K562 (cell line): Measurements from ENCODE around the gene EIF5. TPM values are rescaled to one million over a fixed set of nuclear protein-coding genes. Genes with fewer than 3 reads are reported as not detected.

ENCODE experiments used
- CCAR2 ChIP-seq: fragments of 200-400 bp; formaldehyde crosslinking; IDR thresholded peaks from 2 replicates; pipeline ENCODE4 v1.6.1; 2017; ENCODE audit warnings: mild to moderate bottlenecking, low read depth, low read length
- CEBPZ ChIP-seq: fragments of 150-350 bp; IDR thresholded peaks from 2 replicates; pipeline ENCODE4 v1.6.1; 2014; ENCODE audit warnings: low read depth, mild to moderate bottlenecking, low read length, borderline replicate concordance
- FUS ChIP-seq: fragments of 200-400 bp; formaldehyde crosslinking; optimal IDR thresholded peaks from 2 replicates; pipeline ENCODE3; 2017; ENCODE audit warnings: low read depth, low read length
- KAT2B ChIP-seq: IDR thresholded peaks from one replicate; pipeline ENCODE4 v1.6.1; 2012; ENCODE audit warnings: low read depth, mild to moderate bottlenecking, control low read depth, inconsistent platforms, low read length, moderate library complexity
- KAT7 ChIP-seq: sonication (generic); formaldehyde crosslinking; IDR thresholded peaks from 2 replicates; pipeline ENCODE4 v1.8.0; 2022; ENCODE audit warnings: missing genetic modification reagents, mild to moderate bottlenecking, borderline replicate concordance
- MEIS2 ChIP-seq: fragments of 450-650 bp; IDR thresholded peaks from 2 replicates; pipeline ENCODE4 v1.6.1; 2014; ENCODE audit warnings: mild to moderate bottlenecking; ENCODE audit not compliant: partially characterized antibody
- NBN ChIP-seq: fragments of 450-650 bp; IDR thresholded peaks from 2 replicates; pipeline ENCODE4 v1.6.1; 2016; ENCODE audit warnings: low read depth, mild to moderate bottlenecking
- NCOA1 ChIP-seq: fragments of 450-650 bp; IDR thresholded peaks from 2 replicates; pipeline ENCODE4 v1.6.1; 2016; ENCODE audit warnings: low read depth
- NCOR1 ChIP-seq: fragments of 450-650 bp; IDR thresholded peaks from 2 replicates; pipeline ENCODE4 v1.6.1; 2016; ENCODE audit warnings: mild to moderate bottlenecking, moderate library complexity
- NFRKB ChIP-seq: fragments of 450-650 bp; IDR thresholded peaks from 2 replicates; pipeline ENCODE4 v1.6.1; 2016; ENCODE audit warnings: low read depth
- POLR3A ChIP-seq: IDR thresholded peaks from 2 replicates; pipeline ENCODE4 v1.6.1; 2011; ENCODE audit warnings: borderline replicate concordance, mild to moderate bottlenecking, moderate library complexity; ENCODE audit not compliant: insufficient read length, insufficient read depth; ENCODE audit errors: extremely low read depth
- PRPF4 ChIP-seq: fragments of 200-400 bp; formaldehyde crosslinking; IDR thresholded peaks from one replicate; pipeline ENCODE4 v1.6.1; 2017; ENCODE audit warnings: low read length, low read depth, mild to moderate bottlenecking; ENCODE audit not compliant: insufficient read depth, poor library complexity, severe bottlenecking
- PYGO2 ChIP-seq: fragments of 450-650 bp; IDR thresholded peaks from 2 replicates; pipeline ENCODE4 v1.6.1; 2016; ENCODE audit warnings: mild to moderate bottlenecking, missing genetic modification characterization, moderate library complexity, missing compliant biosample characterization
- RBM22 ChIP-seq: fragments of 200-400 bp; formaldehyde crosslinking; IDR thresholded peaks from 2 replicates; pipeline ENCODE4 v1.6.1; 2018; ENCODE audit warnings: low read length, low read depth; ENCODE audit not compliant: poor library complexity, severe bottlenecking
- SPI1 ChIP-seq: IDR thresholded peaks from 2 replicates; pipeline ENCODE4 v1.6.1; 2011; ENCODE audit warnings: low read depth, low read length, control low read depth, borderline replicate concordance
- SRSF9 ChIP-seq: fragments of 200-400 bp; formaldehyde crosslinking; IDR thresholded peaks from 2 replicates; pipeline ENCODE4 v1.6.1; 2017; ENCODE audit warnings: low read depth, low read length, borderline replicate concordance
- TBP ChIP-seq: optimal IDR thresholded peaks from 2 replicates; pipeline ENCODE3; 2011; ENCODE audit warnings: low read depth, low read length, improper control_type of control experiment
- TEAD1 ChIP-seq, 2 experiments: fragments of 450-650 bp in 1 of 2; sonication (generic) in 1 of 2; formaldehyde crosslinking; IDR thresholded peaks; 2 replicates each; pipeline versions ENCODE4 v1.4.0 to v1.8.0; 2020 to 2022; ENCODE audit warnings: mild to moderate bottlenecking in 2 of 2, missing genetic modification reagents in 1 of 2
- TSC22D4 ChIP-seq: fragments of 450-650 bp; IDR thresholded peaks from 2 replicates; pipeline ENCODE4 v1.6.1; 2016; ENCODE audit warnings: missing genetic modification characterization, missing biosample characterization, control low read depth
- ZNF23 ChIP-seq: fragments of 250-450 bp; sonication (Bioruptor Pico); IDR thresholded peaks from 2 replicates; pipeline ENCODE4 v1.4.0; 2020; ENCODE audit warnings: mild to moderate bottlenecking
- polyA plus RNA-seq, 8 experiments: library from polyadenylated mRNA; depleted of rRNA in 4 of 8; stranded (reverse) in 5 of 8; unstranded in 3 of 8; fragments of >200 nt; fragmentation: Nextera tagmentation in 2 of 8; fragmentation: Illumina TruSeq in 1 of 8; extraction: Ambion mirVana in 2 of 8; extraction: Trizol in 1 of 8; gene quantifications; 2 replicates each; pipeline versions ENCODE4 v1.2.1 to v1.2.3, GENCODE V29; 2011 to 2014; ENCODE audit warnings: inconsistent platforms in 1 of 8, missing spikeins in 1 of 8
- total RNA-seq, 7 experiments: library from RNA; depleted of rRNA in 6 of 7; stranded (reverse); fragments of >200 nt in 6 of 7; fragmentation: Illumina TruSeq in 2 of 7; extraction: Trizol in 2 of 7; gene quantifications; 2 replicates each; pipeline versions ENCODE4 v1.2.1 to v1.2.3, GENCODE V29; 2011 to 2021; ENCODE audit warnings: low replicate concordance in 1 of 7
- TF ChIP-seq, protein P1 (sequence below), 2 experiments: IDR thresholded peaks; 2 replicates each; pipeline ENCODE4 v1.6.1; 2011; ENCODE audit warnings: borderline replicate concordance in 1 of 2, control low read depth in 1 of 2, low read depth in 1 of 2, low read length in 1 of 2, mild to moderate bottlenecking in 1 of 2, mixed read lengths in 1 of 2, moderate library complexity in 1 of 2; ENCODE audit not compliant: insufficient read depth in 1 of 2, insufficient read length in 1 of 2, poor library complexity in 1 of 2, severe bottlenecking in 1 of 2; ENCODE audit errors: extremely low read depth in 1 of 2
- TF ChIP-seq, protein P2 (sequence below): fragments of 450-650 bp; IDR thresholded peaks from 2 replicates; pipeline ENCODE4 v1.6.1; 2016; ENCODE audit warnings: low read depth, mild to moderate bottlenecking, moderate library complexity

EIF5 gene
- total and polyA plus RNA-seq, 9 of the 15 experiments (the other 6 are each of a cell fraction or from before 2014, with no cell fraction given) = 92.7 to 442 (median 190) TPM

- TF ChIP-seq PRPF4 (no peak), KAT2B (no peak), FUS (no peak), TSC22D4 (tag) (no peak), PYGO2 (tag) (no peak), SRSF9 (no peak), NCOA1 (peak; percentile 62; the same call in 1 of the 2 replicates), MEIS2 (no peak), RBM22 (no peak), TEAD1 (CRISPR knock-in tag; IDR thresholded peaks at IDR 0.05) (no peak), CEBPZ (no peak), TBP (no peak), SPI1 (no peak), NFRKB (no peak; the same call in 1 of the 2 replicates), KAT7 (no peak), POLR3A (no peak), NBN (no peak), CCAR2 (no peak), NCOR1 (peak; percentile 90), ZNF23 (CRISPR knock-in tag) (no peak)
- TF ChIP-seq, protein P1, sequence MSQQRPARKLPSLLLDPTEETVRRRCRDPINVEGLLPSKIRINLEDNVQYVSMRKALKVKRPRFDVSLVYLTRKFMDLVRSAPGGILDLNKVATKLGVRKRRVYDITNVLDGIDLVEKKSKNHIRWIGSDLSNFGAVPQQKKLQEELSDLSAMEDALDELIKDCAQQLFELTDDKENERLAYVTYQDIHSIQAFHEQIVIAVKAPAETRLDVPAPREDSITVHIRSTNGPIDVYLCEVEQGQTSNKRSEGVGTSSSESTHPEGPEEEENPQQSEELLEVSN (IDR thresholded peaks at IDR 0.05; ENCODE audit: borderline replicate concordance in 1 of 2, extremely low read depth in 1 of 2, insufficient read depth in 1 of 2, insufficient read length in 1 of 2, low read depth in 1 of 2, low read length in 1 of 2, poor library complexity in 1 of 2, severe bottlenecking in 1 of 2) = no peak
- TF ChIP-seq, protein P2, sequence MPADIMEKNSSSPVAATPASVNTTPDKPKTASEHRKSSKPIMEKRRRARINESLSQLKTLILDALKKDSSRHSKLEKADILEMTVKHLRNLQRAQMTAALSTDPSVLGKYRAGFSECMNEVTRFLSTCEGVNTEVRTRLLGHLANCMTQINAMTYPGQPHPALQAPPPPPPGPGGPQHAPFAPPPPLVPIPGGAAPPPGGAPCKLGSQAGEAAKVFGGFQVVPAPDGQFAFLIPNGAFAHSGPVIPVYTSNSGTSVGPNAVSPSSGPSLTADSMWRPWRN = no peak
These were observed 19.4 kb upstream of the EIF5 start (continued) for GRCh38 chr14:103314496-103315277.
